ENCODE measurements around the gene KCNIP4.

KCNIP4 gene

DNA sequence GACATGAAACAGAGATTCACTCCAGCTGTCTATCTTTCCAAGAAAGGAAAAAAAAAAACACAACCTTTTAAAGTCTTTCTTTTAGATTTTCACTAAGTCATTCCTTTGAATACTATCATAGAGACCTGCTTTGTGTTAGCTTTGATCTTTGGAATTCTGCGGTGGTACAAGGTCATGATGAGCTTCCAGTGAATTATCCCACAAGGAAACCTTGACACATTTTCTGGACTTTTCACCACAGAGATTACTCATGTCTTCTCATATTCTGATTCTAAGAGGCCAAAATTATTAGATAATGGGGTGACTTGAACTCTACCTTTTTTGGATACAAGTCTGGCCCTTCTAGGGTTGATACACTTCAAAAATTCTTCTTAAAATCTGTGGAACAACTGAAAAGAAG is 1046.7 kb downstream of the KCNIP4 start:
- no peak for DNase-seq

DNA sequence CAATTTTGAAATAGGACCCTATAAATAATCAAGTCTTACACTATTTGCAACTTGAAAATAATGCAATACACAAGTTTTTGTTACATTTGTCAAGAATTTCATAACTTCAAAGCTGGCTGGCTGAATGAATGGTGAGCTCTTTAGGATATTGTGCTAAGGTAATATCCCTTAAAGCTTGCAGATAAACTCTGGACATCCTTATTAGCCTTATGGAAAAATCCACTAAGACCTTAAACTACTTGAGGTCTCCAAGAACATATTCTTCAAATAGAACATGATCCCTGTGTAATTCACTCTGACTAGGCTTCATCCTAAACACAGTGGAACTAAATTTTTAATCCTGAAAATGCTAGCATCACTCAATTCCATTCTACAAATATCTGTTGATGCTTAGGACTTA is 1049.0 kb downstream of the KCNIP4 start:
- DNase-seq, result no peak

DNA sequence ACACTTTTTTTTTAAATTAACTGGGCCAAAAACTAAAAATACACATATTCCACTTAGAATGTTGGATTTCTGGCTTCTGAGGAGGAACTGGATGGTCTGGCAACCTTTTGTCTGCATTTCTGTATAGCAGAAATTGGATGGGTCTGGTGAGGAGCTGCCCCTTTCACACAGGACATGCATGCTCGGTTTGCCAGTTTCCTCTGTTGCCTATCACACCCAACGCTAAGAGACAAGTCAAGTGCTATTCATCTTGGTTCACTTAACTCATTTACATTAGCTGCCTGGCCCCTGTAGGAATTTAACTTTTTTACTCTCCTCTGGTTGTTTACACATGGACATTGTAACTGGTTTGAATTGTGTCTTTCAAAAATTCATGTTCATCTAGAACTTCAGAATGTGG is 1052.6 kb downstream of the KCNIP4 start:
- no peak for DNase-seq

DNA sequence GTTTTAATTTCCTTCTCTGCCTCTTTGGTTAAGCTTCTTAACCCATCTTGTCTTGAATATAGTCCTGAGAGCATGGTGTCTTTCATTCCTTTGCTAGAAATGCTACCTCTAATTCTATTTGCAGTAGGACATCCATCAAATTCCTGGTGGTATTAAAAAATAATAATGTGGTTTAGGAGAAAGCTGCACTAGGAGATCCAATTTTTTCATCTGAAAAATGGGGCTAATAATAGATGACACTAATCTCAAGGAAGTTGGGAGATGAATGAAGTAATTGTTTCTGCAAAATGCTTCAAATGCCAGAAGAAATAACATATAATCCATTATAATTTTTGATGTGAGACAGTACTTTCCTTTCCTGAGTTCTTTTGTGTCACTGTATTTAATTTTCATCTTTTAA is 1053.4 kb downstream of the KCNIP4 start:
- no peak for DNase-seq

DNA sequence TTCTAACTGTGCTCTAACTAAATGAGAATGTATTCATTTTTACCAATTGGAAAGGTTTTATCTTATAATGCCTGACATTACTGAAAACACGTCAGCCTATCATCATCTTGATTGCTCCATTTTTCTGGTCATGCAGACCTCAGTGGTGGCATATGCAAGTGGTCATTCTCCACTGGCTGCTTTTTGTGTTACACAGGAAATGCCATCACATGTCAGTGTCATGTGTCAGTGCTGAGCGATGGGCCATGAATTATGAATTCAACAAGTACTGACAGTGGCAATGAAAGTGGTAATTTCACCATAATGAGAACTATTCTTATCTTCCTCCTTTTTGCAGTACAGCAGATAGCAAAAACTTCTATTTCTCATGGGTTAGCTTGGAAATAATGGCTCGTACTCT is 1057.8 kb downstream of the KCNIP4 start:
- DNase-seq, result no peak

DNA sequence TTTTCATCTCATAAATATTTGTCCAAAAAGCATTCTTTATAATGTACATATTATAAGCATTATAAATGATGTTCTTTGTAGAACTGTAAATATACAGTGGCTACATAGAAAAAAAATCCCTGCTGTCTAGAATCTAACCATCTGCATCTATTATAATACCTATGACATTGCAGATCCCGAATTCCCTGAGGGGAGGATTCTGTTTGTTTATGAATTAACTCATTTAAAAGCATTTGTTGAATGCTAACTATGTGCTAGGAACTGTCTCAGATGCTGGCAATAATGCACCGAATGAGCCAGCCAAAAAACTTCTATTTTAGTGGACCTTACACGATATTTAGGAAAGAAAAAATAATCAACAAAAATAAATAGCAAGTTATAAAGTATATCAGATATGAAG is 1058.7 kb downstream of the KCNIP4 start:
- no peak for DNase-seq

DNA sequence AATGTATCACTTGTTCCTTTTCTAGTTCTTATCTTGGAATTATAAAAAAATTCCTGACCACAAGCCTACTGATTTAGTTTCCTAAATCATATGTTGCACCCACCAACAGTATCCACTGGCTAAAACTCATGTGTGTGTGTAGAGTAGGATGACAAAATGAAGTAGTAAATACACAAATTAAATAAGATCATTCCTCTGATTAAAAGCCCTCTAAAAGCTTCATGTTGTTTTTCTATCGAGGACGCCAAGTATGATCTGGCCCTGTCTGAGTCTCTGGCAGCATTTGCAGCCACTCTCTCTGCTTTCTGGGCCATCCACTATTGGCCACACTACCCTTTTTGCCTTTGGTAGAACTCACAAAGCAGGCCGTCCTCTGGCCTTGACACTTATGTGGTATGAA is 1064.9 kb downstream of the KCNIP4 start:
- DNase-seq, result no peak

DNA sequence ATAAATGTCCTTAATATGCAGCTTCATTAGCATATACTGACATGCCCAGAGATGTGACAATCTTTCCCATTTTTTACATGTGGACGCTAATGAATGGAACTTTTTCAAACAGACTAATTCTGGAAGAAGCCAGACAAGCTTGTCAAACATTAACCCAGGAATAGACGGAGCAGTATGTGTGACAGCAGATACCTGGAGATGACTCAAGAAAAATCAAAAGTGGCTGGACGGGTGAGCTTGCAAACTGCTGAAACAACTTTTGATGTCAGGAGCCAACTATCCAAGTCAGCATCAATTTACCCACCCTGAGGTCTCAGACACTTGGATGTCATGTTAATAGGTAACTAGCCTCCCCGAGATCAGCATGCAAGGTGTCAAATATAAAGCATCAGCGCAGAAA is 1065.3 kb downstream of the KCNIP4 start:
- DNase-seq, result no peak

DNA sequence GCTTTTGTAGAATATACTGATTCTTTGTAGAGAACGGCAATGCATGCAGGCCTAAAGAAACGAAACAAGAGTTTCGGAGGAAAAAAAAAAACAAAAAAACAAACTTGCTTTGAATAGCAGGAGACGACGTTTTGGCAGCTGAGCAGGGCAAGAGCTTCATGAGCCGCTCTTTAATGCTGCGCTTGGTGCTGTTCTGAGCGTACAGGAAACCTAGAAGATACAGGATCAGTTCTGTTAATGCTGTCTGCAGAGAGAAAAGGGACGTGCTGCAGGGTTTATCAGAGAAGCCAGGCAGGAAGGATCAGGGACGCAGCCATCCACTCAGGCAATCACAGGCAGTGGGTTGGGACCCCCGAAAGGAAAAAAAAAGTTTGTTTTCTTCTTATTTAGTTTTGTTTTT is 1066.1 kb downstream of the KCNIP4 start:
- no peak for DNase-seq

DNA sequence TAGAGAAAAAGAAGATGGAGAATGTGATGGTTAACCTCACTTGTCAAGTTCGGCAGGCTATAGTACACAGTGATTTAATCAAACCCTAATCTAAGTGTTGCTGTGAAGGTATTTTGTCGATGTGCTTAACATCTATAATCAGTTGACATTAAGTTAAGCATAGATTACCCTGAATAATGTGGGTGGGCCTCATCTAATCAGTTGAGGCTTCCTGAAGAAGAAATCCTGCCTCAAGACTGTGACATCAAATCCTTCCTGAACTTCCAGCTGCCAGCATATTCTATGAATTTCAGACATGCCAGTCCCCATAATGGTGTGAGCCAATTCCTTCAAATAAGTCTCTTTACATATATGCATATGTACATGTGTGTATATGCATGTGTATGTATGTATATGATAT is 1066.9 kb downstream of the KCNIP4 start:
- DNase-seq, result no peak

DNA sequence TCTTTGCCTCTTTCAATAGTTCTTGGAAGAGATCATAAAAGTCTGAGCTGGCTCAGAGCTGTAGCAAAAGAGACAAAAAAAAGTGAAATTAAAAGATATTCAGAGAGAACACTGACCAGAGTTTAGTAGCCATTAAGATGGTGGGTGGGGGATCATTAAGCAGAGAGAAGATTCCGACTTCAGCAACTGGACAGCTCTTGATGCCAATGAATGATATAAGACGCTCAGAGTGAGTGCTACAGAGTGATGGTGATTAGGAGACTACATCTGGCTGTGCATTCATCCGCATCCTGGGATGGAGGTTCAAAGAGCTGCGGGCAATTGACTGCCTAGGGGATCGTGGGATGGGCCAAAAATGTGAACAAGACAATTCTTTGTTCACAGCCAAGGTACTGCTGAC is 1069.8 kb downstream of the KCNIP4 start:
- DNase-seq, result no peak

DNA sequence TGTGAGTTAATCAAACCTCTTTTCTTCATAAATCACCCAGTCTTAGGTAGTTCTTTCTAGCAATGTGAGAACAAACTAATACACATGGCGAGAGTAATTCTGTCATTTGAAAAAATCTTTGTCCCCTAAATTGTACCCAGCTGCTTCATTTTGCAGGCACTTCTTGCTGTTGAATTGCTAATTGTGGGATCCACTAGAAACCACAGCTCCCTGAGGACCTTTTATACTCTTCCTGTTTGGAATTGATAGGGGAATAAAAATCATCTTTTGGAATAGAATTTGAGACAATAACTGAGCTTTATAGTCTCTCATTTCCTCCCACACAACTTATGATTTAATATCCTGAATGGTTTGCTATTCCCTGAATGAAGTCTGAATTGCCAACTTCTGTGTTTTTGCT is 1078.1 kb downstream of the KCNIP4 start:
- DNase-seq, result no peak

DNA sequence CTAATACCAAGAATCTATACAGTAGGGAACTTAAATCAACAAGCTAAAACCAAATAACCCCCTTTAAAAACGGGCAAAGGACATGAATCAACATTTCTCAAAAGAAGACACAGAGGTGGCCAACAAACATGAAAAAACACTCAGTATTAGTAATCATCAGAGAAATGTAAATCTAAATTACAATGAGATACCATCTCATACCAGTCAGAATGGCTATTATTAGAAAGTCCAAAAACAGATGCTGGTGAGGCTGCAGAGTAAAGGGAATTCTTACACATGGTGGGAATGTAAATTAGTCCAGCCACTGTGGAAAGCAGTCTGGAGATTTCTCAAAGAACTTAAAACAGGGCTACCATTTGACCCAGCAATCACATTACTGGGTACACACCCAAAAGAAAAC is 1080.5 kb downstream of the KCNIP4 start:
- DNase-seq, result no peak

DNA sequence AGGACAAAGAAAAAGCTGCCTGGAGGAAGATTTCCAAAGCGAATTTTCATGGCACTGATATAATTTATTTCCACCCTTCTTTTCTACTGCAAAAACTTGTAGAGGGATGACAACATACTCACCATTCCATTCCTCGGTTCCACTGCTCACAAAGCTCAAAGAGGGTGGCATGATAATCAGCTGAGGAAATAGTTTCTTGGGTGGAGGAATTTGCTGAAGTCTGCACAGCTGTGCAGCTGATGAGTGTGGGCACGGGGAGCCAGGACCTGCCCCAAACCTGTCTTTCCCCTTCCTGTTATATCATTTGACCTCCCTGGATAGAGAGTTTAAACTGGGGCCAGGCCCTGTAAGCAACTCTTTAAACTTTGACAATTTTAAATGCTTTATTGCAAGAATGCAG is 1087.7 kb downstream of the KCNIP4 start:
- DNase-seq, result no peak

DNA sequence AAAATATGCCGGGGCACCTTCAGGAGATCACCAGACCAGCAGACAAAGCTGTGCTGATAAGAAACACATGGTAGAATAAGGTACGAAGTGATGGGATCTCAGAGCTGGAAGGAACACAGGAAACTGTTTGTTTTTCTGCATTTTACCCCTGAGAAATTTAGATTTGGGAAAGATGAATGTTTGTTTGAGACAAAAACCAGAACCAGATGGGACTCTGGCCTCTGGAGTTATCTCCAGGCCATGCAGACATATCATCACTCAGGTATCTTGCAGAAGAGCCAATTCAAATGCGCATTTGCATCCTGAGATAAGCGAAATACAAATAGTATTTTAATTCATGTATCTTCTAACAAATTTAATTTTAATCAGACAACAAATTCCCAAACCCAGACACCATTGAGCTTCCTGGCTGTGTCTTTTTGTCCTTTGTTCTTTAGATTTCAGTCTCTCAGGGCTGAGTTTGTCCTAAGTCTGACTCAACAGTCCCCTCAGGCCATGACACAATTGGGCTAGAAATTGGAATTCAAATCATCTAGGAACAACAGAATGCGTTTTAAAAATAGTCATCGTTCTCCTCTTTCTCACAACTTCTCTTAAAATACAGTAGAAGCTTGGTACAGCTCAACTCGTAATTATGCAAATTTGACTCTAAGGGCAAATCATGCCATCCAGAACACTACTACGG is 1089.3 kb downstream of the KCNIP4 start:
- DNase-seq, result no peak

DNA sequence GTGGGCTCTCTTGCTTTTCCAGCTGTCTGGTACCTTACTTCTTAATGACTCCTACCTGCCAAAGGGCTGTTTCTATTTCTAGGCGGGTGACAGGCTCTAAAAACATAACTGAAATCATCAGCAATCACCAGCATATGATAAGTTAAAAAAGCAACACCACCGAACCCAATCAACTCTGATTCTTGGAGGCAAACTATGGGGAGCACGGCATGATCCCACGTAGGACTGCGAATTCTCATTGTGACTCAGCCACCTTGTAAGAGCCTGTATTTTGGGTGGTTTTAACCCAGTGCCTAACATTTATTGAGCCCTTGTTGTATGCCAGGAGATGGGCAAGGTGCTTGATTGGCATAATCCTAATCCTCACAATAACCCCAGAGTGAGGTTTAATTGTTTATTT is 1091.5 kb downstream of the KCNIP4 start:
- no peak for DNase-seq

DNA sequence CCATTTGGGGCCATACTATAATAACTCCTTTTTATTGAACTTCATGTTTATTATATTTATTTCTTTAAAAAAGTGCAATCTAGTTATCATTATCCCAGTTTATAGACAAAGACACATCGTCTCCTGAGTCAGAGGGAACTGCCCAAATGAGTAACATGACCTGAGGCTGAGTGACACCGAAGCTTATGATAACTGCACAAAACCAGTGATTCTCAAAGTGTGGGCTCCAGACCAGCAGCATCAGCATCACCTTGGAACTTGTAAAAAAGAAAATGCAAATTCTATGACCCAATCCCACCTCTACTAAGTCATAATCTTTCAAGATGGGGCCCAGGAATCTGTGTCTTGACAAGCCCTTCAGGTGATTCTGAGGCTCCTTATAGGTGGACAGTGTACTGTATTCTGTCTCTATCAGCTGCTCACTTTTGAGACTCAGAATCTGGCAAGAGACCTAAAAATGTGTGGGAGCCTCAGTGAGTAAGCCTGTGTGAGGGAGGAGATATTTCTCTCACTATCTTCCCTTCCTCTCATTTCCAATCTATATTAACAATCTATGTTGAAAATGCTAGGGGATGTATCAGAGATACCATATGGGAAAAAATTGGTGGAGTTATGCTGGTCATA is 1101.3 kb downstream of the KCNIP4 start:
- DNase-seq, result no peak

DNA sequence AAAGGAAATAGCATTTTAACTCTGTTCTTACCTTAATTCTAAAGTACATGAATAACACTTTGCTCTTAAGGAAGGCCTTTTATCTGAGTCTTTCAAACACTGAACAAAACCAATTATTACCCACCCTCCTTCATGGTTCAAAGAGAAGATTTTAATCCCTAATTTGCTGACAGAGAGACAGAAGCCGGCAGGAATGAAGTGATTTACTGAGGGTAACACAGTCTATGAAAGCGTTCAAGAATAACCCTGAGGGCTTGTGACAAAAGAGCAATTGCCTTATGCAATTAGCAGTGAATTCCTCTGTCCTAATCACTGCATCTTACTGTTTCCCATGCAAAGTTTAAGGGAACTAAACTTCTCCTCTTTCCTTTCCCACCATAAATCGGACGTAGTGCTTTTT is 1104.3 kb downstream of the KCNIP4 start:
- DNase-seq, result no peak

DNA sequence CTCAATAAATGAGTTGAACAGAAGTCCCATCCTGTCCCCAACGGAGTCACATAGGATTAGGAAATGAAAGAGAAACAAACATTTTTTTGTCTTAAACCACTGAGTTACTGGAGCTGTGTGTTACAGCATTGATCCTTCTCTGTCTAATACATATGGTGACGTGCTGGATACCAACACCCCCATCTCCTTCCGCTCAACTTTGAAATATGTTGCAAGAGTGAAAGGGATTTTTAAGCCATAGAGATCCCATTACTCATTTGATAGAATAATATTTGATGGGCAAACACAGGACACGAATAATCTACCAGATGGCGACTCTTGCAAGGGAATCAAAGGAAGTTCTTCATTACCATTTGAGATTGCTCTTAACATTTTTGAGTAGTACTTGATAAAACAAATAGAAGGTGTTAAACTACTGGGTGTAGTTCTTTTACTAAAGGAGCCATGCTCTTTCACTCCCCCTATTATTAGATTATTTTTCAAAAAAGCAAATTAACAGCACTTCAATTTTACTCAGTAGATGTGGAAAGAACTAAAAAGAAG is 1107.9 kb downstream of the KCNIP4 start:
- no peak for DNase-seq

DNA sequence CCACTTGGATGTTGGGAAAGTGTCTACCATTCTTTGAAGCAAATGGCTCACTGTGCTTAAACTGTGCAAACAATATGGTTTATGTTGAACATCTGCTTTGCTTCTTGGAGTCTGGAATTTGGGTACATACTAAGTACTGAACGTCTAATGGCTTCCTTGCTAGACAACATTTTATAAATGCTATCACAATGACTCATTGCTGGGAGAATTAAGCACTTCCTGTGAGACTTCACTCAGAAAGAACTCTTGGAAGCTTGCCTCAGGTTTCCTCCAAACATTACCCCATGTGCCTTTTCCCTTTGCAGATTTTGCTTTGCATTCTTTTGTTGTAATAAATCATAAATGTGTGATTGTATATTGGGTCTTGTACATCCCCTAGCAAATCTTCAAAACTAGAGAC is 1108.6 kb downstream of the KCNIP4 start:
- no peak for DNase-seq

DNA sequence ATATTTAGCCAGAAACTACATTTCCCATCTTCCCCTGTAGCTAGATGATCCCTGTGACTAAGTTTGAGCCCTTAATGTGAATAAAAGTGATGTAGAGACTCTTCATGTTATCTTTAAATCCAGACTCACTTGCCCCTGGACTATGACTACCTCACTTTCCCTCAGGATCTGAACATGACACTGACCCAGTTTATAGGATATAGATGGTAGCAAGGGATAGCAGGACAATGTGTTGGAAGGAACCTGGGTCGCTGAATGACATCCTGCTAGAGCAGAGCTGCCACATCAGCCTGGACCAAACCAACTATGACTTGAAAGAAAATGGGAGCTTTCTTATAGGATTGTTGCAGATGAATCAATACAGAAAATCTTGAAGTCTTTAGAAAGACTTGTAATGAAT is 1110.1 kb downstream of the KCNIP4 start:
- DNase-seq, result no peak

DNA sequence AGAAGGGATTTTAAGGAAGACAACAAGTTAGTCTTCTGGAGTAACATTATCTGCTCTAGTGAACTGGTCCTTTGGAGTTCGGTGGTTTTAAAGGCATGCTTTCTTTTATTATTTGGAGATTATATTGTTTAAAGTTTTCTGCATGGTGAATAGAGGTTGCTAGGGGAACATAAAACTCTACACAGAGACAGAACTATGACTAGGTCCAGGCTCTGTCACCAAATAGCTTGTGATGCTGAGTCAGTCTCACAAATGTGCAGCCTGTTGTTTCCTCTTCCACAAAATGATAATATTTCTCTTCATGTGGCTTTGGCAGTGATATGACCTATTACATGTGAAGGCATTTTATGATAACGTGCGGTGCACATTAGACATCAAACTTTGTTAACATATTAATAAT is 1115.7 kb downstream of the KCNIP4 start:
- DNase-seq, result no peak

DNA sequence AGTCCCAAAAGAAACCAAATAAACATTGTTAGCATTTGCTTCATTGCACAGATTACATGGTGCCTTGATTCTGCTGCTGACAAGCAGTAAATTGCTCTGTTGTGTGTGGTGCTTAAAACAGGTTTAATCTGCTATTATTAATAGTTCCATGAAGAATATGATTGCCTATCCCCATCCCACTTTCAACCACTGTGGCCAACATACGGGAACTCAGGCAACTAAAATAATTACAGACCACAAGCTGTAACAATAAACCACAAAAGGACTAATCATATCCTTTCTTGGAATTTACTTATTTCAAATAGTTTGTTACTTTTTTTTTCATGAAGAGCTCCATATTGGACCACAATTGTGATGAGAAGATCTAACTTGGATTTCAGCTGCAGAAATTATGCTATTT is 1116.8 kb downstream of the KCNIP4 start:
- DNase-seq, result no peak

DNA sequence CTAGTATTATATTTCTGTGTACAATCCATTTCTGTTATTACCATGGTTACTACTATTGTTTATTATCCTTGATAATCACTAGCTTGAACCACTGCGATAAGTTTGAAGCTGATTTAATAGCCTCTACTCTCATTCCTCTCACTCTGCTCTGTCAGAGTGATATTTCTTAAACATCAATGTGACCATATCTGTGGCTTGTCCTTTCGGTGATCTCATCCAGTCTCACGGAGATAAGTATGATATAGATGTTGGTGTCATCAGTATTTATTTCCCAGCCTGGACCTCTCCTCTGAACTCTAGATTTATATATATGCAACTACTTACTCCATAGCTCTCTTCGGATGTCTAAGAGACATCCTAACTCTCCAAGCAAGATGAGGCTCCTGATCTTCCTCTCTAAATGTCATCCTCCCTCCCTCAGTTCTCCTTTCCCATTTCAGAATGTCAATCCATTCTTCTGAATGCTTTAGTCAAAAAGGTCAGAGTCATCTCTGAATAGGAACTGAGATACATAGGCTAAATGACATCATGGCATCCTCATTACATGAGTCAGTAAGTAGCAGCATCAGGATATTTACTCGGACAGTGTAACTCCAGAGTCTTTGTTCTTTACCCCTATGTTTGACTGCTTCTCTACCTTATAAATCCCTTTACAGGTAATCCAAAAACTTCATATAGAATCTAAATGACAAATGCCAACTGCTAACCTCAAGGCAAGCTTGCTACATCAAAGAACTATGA is 1118.8 kb downstream of the KCNIP4 start:
- DNase-seq, result no peak

All from stimulated activated CD4-positive, alpha-beta T cell treated with anti-CD3 and anti-CD28 coated beads, Interleukin-2, amount 100 ng/mL, for 24 hours (primary cell).